A549 (cell line): Measurements from ENCODE around the gene PPFIA2. TPM values are rescaled to one million over a fixed set of nuclear protein-coding genes. Genes with fewer than 3 reads are reported as not detected.

ENCODE experiments used
- ATAC-seq, 2 experiments: fragments of 200-7000 bp in 1 of 2; fragments of >200 bp in 1 of 2; cut with Nextera tagmentation in 1 of 2; cut with Tn5 transposase in 1 of 2; 3 replicates each; pipeline versions ENCODE4 v1.8.0 to v1.9.1; 2018 to 2020; ENCODE audit warnings: mild to moderate bottlenecking in 1 of 2, moderate library complexity in 1 of 2
- CTCF ChIA-PET: fragments of 300-600 bp; sonication (Branson Sonifier 250); formaldehyde crosslinking; extraction: SDS; loops from one replicate; lab custom pipeline; 2021; ENCODE audit warnings: antibody characterized with exemption, inconsistent platforms; lab: Yijun Ruan, JAX
- POLR2A ChIA-PET: fragments of 350-600 bp; formaldehyde crosslinking; extraction: SDS; loops from one replicate; lab custom pipeline; 2021; ENCODE audit warnings: antibody characterized with exemption, inconsistent platforms; lab: Yijun Ruan, JAX
- DNase-seq, 2 experiments: peaks; one replicate each; pipeline versions ENCODE4 v3.0.0 to v3.0.0-alpha.2; 2011 to 2016; ENCODE audit warnings: low read depth in 1 of 2, low spot score in 1 of 2
- FAIRE-seq: peaks from 2 replicates; lab custom pipeline; 2011; peaks lifted over from hg19 to GRCh38; lab: Jason Lieb, UNC
- H3K27ac ChIP-seq, 2 experiments: fragments of >200 bp; sonication (Bioruptor Twin); formaldehyde crosslinking; 3 replicates each; pipeline ENCODE4 v1.5.1; 2016 to 2017
- H3K4me1 ChIP-seq: fragments of >200 bp; sonication (Bioruptor Twin); formaldehyde crosslinking; 3 replicates; pipeline ENCODE4 v1.6.1; 2016
- H3K4me2 ChIP-seq: fragments of >200 bp; sonication (Bioruptor Twin); formaldehyde crosslinking; 3 replicates; pipeline ENCODE4 v1.6.1; 2016
- H3K4me3 ChIP-seq: fragments of >200 bp; sonication (Bioruptor Twin); formaldehyde crosslinking; 3 replicates; pipeline ENCODE4 v1.5.1; 2016
- H3K9me3 ChIP-seq: fragments of >200 bp; sonication (Bioruptor Twin); formaldehyde crosslinking; 3 replicates; pipeline ENCODE4 v1.6.1; 2016
- CEBPB ChIP-seq, 2 experiments: fragments of >200 bp in 1 of 2; sonication (Bioruptor Twin) in 1 of 2; formaldehyde crosslinking in 1 of 2; IDR thresholded peaks; 2 replicates each; pipeline ENCODE4 v1.6.1; 2012 to 2016
- CHD2 ChIP-seq: fragments of 150-350 bp; IDR thresholded peaks from 2 replicates; pipeline ENCODE4 v1.6.1; 2014; ENCODE audit warnings: low read length; ENCODE audit not compliant: partially characterized antibody
- CTCF ChIP-seq: fragments of >200 bp; sonication (Bioruptor Twin); formaldehyde crosslinking; IDR thresholded peaks from 3 replicates; pipeline ENCODE4 v1.5.1; 2016
- E2F6 ChIP-seq: IDR thresholded peaks from 2 replicates; pipeline ENCODE4 v1.6.1; 2012; ENCODE audit warnings: low read depth, borderline replicate concordance
- ELK1 ChIP-seq: fragments of 150-350 bp; IDR thresholded peaks from 2 replicates; pipeline ENCODE4 v1.6.1; 2014; ENCODE audit warnings: low read depth, mild to moderate bottlenecking, low read length
- EP300 ChIP-seq, 2 experiments: fragments of >200 bp; sonication (Bioruptor Twin); formaldehyde crosslinking; IDR thresholded peaks; 2 replicates in 1 of 2; 3 replicates in 1 of 2; pipeline ENCODE4 v1.6.1; 2016 to 2017
- ESRRA ChIP-seq: fragments of 150-350 bp; IDR thresholded peaks from 2 replicates; pipeline ENCODE4 v1.6.1; 2014; ENCODE audit warnings: mild to moderate bottlenecking, low read length, borderline replicate concordance
- FOSB ChIP-seq: fragments of 250-450 bp; sonication (Bioruptor Pico); IDR thresholded peaks from 2 replicates; pipeline ENCODE4 v1.5.0; 2020; ENCODE audit warnings: mild to moderate bottlenecking, moderate library complexity
- HES2 ChIP-seq: fragments of >200 bp; sonication (Bioruptor Twin); formaldehyde crosslinking; IDR thresholded peaks from 2 replicates; pipeline ENCODE4 v1.6.1; 2016
- HEYL ChIP-seq: fragments of 250-450 bp; sonication (Bioruptor Pico); IDR thresholded peaks from 2 replicates; pipeline ENCODE4 v1.8.0; 2021; ENCODE audit warnings: mild to moderate bottlenecking, moderate library complexity
- HOXB13 ChIP-seq: fragments of 250-450 bp; sonication (Bioruptor Pico); IDR thresholded peaks from 2 replicates; pipeline ENCODE4 v1.5.0; 2020; ENCODE audit warnings: low read depth, mild to moderate bottlenecking, moderate library complexity
- JUN ChIP-seq, 2 experiments: fragments of >200 bp; sonication (Bioruptor Twin); formaldehyde crosslinking; IDR thresholded peaks; 2 replicates in 1 of 2; 3 replicates in 1 of 2; pipeline ENCODE4 v1.6.1; 2016 to 2017
- JUNB ChIP-seq: fragments of >200 bp; sonication (Bioruptor Twin); formaldehyde crosslinking; IDR thresholded peaks from 2 replicates; pipeline ENCODE4 v1.6.1; 2016
- MAZ ChIP-seq: fragments of 150-350 bp; IDR thresholded peaks from 2 replicates; pipeline ENCODE4 v1.6.1; 2014; ENCODE audit warnings: antibody characterized with exemption, low read depth, low read length, borderline replicate concordance
- NR3C1 ChIP-seq: fragments of >200 bp; sonication (Bioruptor Twin); formaldehyde crosslinking; IDR thresholded peaks from 3 replicates; pipeline ENCODE4 v1.6.1; 2017
- PHF8 ChIP-seq: fragments of 200-600 bp; sonication (generic); IDR thresholded peaks from 2 replicates; pipeline ENCODE4 v1.6.1; 2016; ENCODE audit warnings: low read depth, mild to moderate bottlenecking, antibody characterized with exemption, moderate library complexity, borderline replicate concordance
- POLR2A ChIP-seq: IDR thresholded peaks from 2 replicates; pipeline ENCODE4 v1.6.1; 2012; ENCODE audit warnings: mild to moderate bottlenecking, low read length
- RAD21 ChIP-seq, 2 experiments: fragments of >200 bp in 1 of 2; sonication (Bioruptor Twin) in 1 of 2; formaldehyde crosslinking in 1 of 2; IDR thresholded peaks in 1 of 2; conservative IDR thresholded peaks in 1 of 2; 2 replicates in 1 of 2; 3 replicates in 1 of 2; pipeline ENCODE4 v1.6.1; 2012 to 2018; ENCODE audit warnings: inconsistent platforms in 1 of 2
- RARB ChIP-seq: fragments of 250-450 bp; sonication (Bioruptor Pico); IDR thresholded peaks from 2 replicates; pipeline ENCODE4 v1.8.0; 2021; ENCODE audit warnings: mild to moderate bottlenecking, moderate library complexity
- RNF2 ChIP-seq: fragments of 200-600 bp; sonication (generic); IDR thresholded peaks from 2 replicates; pipeline ENCODE4 v1.6.1; 2016; ENCODE audit warnings: low read depth, mild to moderate bottlenecking, antibody characterized with exemption, moderate library complexity, borderline replicate concordance
- SREBF2 ChIP-seq: fragments of 450-650 bp; IDR thresholded peaks from 2 replicates; pipeline ENCODE4 v1.6.1; 2014; ENCODE audit warnings: mild to moderate bottlenecking, moderate library complexity
- TP53 ChIP-seq: fragments of 250-450 bp; sonication (Bioruptor Pico); IDR thresholded peaks from 2 replicates; pipeline ENCODE4 v1.5.0; 2021; ENCODE audit warnings: mild to moderate bottlenecking, moderate library complexity
- ZC3H11A ChIP-seq: fragments of 450-650 bp; IDR thresholded peaks from 2 replicates; pipeline ENCODE4 v1.6.1; 2014; ENCODE audit warnings: antibody characterized with exemption, mild to moderate bottlenecking
- ZFP36 ChIP-seq: fragments of 450-650 bp; IDR thresholded peaks from 2 replicates; pipeline ENCODE4 v1.6.1; 2014; ENCODE audit warnings: borderline replicate concordance; ENCODE audit not compliant: partially characterized antibody
- WGBS: methylation state at CpG from one replicate; pipeline ENCODE4 v1.1.6; 2017; ENCODE audit errors: missing lambda C conversion rate; 5-methylcytosine and 5-hydroxymethylcytosine counted together
- polyA plus RNA-seq, 4 experiments: library from polyadenylated mRNA; depleted of rRNA in 3 of 4; stranded (reverse); fragments of >200 nt; fragmentation: RNase III in 1 of 4; extraction: RNeasy Plus Mini Kit Qiagen cat#74134 plus additional on column Dnase treatment in 1 of 4; gene quantifications; 2 replicates in 3 of 4; 3 replicates in 1 of 4; pipeline ENCODE4 v1.2.3, GENCODE V29; 2011 to 2017

The PPFIA2 gene
- polyA plus RNA-seq, 2 of the 4 experiments (the other 2 are of a cell fraction), result not detected

GRCh38 chr12:81216739-81217138, 542.4 kb downstream of the PPFIA2 start:
- DNase-seq, result no peak
- TF ChIP-seq CTCF, result no peak
- no peak for TF ChIP-seq CHD2
- TF ChIP-seq TP53 (CRISPR knock-in tag), result no peak
- TF ChIP-seq HOXB13 (CRISPR knock-in tag), result no peak
- TF ChIP-seq POLR2A, result no peak
- no peak for TF ChIP-seq CEBPB (IDR thresholded peaks at IDR 0.05)
- TF ChIP-seq MAZ, result no peak
- TF ChIP-seq RAD21 (conservative IDR thresholded peaks at IDR 0.05 in 1 of 2, IDR thresholded peaks at IDR 0.05 in 1 of 2), result no peak
- no peak for TF ChIP-seq HEYL (CRISPR knock-in tag)
- TF ChIP-seq PHF8, result no peak
- no peak for TF ChIP-seq SREBF2
- TF ChIP-seq JUN (IDR thresholded peaks at IDR 0.05), result no peak
- TF ChIP-seq ELK1, result no peak
- TF ChIP-seq ESRRA, result no peak
- no peak for TF ChIP-seq JUNB
- no peak for TF ChIP-seq FOSB (CRISPR knock-in tag)
- no peak for TF ChIP-seq HES2
- TF ChIP-seq NR3C1, result no peak
- TF ChIP-seq ZFP36, result no peak
- TF ChIP-seq, all 56 proteins: peak for 0
- CTCF ChIA-PET, result interaction anchor here (1.2 kb wide), 1 partner anchor 16 kb away, joined by 3 read pairs; no protein-coding TSS in a partner anchor
- FAIRE-seq, result no peak
- WGBS, result 63% methylated on average over 3 of the region's 3 CpGs
- H3K27ac ChIP-seq, result no peak overlapping the region
- ATAC-seq, result no peak
- H3K4me2 ChIP-seq, result no peak overlapping the region
- H3K9me3 ChIP-seq, result no peaks in the 10 kb centered on the region
- no peaks in the 10 kb centered on the region for H3K4me1 ChIP-seq
- POLR2A ChIA-PET, result no interaction called here
- no peak overlapping the region for H3K4me3 ChIP-seq

GRCh38 chr12:81212996-81213696, 546.0 kb downstream of the PPFIA2 start:
- H3K4me2 ChIP-seq, result no peak overlapping the region
- no peak overlapping the region for H3K27ac ChIP-seq
- WGBS, result 11% methylated on average over 4 of the region's 4 CpGs
- no peak for DNase-seq
- ChIA-PET CTCF (no interaction called here), POLR2A (no interaction called here)
- ATAC-seq, result no peak
- no peaks in the 10 kb centered on the region for H3K9me3 ChIP-seq
- FAIRE-seq, result no peak
- no peak for TF ChIP-seq EP300 (IDR thresholded peaks at IDR 0.05)
- no peak for TF ChIP-seq JUNB
- no peak for TF ChIP-seq ELK1
- no peak for TF ChIP-seq RARB (CRISPR knock-in tag)
- TF ChIP-seq ZC3H11A, result no peak
- TF ChIP-seq RNF2, result no peak
- TF ChIP-seq E2F6, result no peak
- no peak overlapping the region for H3K4me3 ChIP-seq
- no peaks in the 10 kb centered on the region for H3K4me1 ChIP-seq
